CD4-positive, alpha-beta T cell (primary cell): Measurements from ENCODE around the gene PAMR1. TPM values are rescaled to one million over a fixed set of nuclear protein-coding genes. Genes with fewer than 3 reads are reported as not detected.

Experiments used
- ATAC-seq: fragments of 200-7000 bp; cut with Tn5 transposase; one replicate; pipeline ENCODE4 v1.10.0; 2022; ENCODE audit warnings: mild to moderate bottlenecking; ENCODE audit not compliant: poor library complexity
- CTCF ChIA-PET: fragments of 350-600 bp; sonication (Branson Sonifier 250); formaldehyde crosslinking; loops from one replicate; lab custom pipeline; 2021; ENCODE audit warnings: antibody characterized with exemption, inconsistent platforms; lab: Charles Lee
- POLR2A ChIA-PET: fragments of 350-600 bp; sonication (Branson Sonifier 250); formaldehyde crosslinking; loops from one replicate; lab custom pipeline; 2021; ENCODE audit warnings: antibody characterized with exemption, inconsistent platforms; lab: Charles Lee
- DNase-seq, 14 experiments: peaks; one replicate each; pipeline ENCODE4 v3.0.0-alpha.2; 2013 to 2020; ENCODE audit warnings: mixed read lengths in 2 of 14
- H3K27ac ChIP-seq, 2 donors: one replicate each; pipeline versions ENCODE4 v1.5.1 to v1.7.0; 2013; ENCODE audit warnings: low read length in 2 of 2, low read depth in 1 of 2, mild to moderate bottlenecking in 1 of 2
- H3K27me3 ChIP-seq, 2 experiments: 1 replicate in 1 of 2; 2 replicates in 1 of 2; pipeline versions ENCODE4 v1.6.1 to v1.7.0; 2013; ENCODE audit warnings: low read length in 2 of 2, control low read depth in 1 of 2, mild to moderate bottlenecking in 1 of 2, moderate library complexity in 1 of 2; ENCODE audit not compliant: insufficient read depth in 2 of 2, control insufficient read depth in 1 of 2
- H3K36me3 ChIP-seq: one replicate; pipeline ENCODE4 v1.6.1; 2013; ENCODE audit warnings: low read length, control low read depth; ENCODE audit not compliant: insufficient read depth
- H3K4me1 ChIP-seq: one replicate; pipeline ENCODE4 v1.6.1; 2013; ENCODE audit warnings: low read length, control low read depth; ENCODE audit not compliant: insufficient read depth
- H3K4me3 ChIP-seq: one replicate; pipeline ENCODE4 v1.5.1; 2013; ENCODE audit warnings: mild to moderate bottlenecking, low read length, moderate library complexity
- H3K9me3 ChIP-seq, 2 experiments: 1 replicate in 1 of 2; 2 replicates in 1 of 2; pipeline versions ENCODE4 v1.6.1 to v1.7.0; 2013; ENCODE audit warnings: low read length in 2 of 2, mild to moderate bottlenecking in 2 of 2, control low read depth in 1 of 2, moderate library complexity in 1 of 2; ENCODE audit not compliant: control insufficient read depth in 1 of 2, insufficient read depth in 1 of 2
- H3K27ac Mint-ChIP-seq: one replicate; pipeline ENCODE4 v1.8.0; 2020; ENCODE audit warnings: mixed read lengths
- H3K27me3 Mint-ChIP-seq: one replicate; pipeline ENCODE4 v1.8.0; 2021; ENCODE audit warnings: mixed read lengths
- H3K36me3 Mint-ChIP-seq: one replicate; pipeline ENCODE4 v1.8.0; 2021; ENCODE audit warnings: low read depth, mixed read lengths
- H3K4me1 Mint-ChIP-seq: one replicate; pipeline ENCODE4 v1.8.0; 2021; ENCODE audit warnings: low read depth, mixed read lengths
- H3K4me3 Mint-ChIP-seq: one replicate; pipeline ENCODE4 v1.8.0; 2020; ENCODE audit warnings: mild to moderate bottlenecking, mixed read lengths
- H3K9me3 Mint-ChIP-seq: one replicate; pipeline ENCODE4 v1.8.0; 2020; ENCODE audit warnings: mixed read lengths
- intact Hi-C, 2 experiments: fragments of 100-400 bp; cut with DNase I in 1 of 2; cut with micrococcal nuclease in 1 of 2; formaldehyde crosslinking; loops; one replicate each; pipeline versions ENCODE4 v1.15.1 to v1.9.0; 2023 to 2025; cut with DNase I, micrococcal nuclease
- total RNA-seq, 174 experiments: library from RNA in 2 of 174; stranded (reverse) in 2 of 174; gene quantifications; one replicate each; pipeline ENCODE4 v1.2.3 and lab custom pipeline; 2021 to 2026
- TF ChIP-seq, protein P1 (sequence below): fragments of 200-600 bp; IDR thresholded peaks from one replicate; pipeline ENCODE4 v1.8.0; 2022; ENCODE audit warnings: antibody characterized with exemption, mild to moderate bottlenecking

Gene PAMR1
- total RNA-seq, 2 experiments from 2014 or later = not detected

DNA sequence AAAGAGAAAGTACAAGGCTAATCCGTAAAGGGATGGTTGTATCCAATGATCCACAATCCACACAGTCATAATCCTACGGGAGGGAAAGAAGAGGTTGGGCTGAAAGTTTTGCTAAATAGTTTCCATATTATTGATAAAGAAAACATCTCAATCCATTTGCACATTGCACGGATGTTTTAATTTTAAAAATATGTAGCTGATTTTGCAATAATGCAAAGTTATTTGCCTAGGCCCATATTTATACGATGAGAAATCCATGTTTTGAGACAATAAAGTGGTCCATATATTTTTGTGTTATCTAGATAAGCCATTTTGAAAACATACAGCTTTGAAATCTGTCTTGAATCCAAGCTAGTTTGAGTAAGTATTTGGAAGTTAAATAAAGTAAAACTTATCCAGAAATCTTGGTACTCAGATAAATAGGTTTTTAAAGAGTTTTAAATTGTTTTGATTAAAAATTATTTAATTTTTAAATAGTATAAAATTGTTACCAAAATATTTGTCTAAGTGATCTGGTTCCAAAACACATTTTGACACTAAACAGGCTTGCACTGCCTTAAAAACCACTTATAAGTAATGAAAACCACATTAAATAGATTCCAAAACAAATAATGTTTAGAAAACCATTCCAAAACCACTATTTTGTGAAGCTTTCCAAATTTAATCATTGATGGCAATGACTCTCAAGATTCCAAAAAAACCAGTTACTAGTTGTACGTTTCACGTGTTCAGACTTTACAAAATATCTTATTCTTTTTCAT lies 38.2 kb upstream of the PAMR1 start:
- Histone ChIP-seq H3K4me3 (no peak overlapping the region), H3K9me3 (no peaks in the 10 kb centered on the region), H3K27me3 (peaks cover 2 to 22% of the 10 kb centered on the region in 2 experiments), H3K4me1 (no peaks in the 10 kb centered on the region), H3K36me3 (no peaks in the 10 kb centered on the region), H3K27ac (no peak overlapping the region)
- no peak for ATAC-seq
- no peak for DNase-seq
- H3K27me3 Mint-ChIP-seq = peaks cover 60% of the 10 kb centered on the region
- H3K36me3 Mint-ChIP-seq = no peaks in the 10 kb centered on the region
- CTCF ChIA-PET = no interaction called here
- no peak overlapping the region for H3K27ac Mint-ChIP-seq
- POLR2A ChIA-PET = no interaction called here
- TF ChIP-seq, protein P1, sequence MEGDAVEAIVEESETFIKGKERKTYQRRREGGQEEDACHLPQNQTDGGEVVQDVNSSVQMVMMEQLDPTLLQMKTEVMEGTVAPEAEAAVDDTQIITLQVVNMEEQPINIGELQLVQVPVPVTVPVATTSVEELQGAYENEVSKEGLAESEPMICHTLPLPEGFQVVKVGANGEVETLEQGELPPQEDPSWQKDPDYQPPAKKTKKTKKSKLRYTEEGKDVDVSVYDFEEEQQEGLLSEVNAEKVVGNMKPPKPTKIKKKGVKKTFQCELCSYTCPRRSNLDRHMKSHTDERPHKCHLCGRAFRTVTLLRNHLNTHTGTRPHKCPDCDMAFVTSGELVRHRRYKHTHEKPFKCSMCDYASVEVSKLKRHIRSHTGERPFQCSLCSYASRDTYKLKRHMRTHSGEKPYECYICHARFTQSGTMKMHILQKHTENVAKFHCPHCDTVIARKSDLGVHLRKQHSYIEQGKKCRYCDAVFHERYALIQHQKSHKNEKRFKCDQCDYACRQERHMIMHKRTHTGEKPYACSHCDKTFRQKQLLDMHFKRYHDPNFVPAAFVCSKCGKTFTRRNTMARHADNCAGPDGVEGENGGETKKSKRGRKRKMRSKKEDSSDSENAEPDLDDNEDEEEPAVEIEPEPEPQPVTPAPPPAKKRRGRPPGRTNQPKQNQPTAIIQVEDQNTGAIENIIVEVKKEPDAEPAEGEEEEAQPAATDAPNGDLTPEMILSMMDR = no peak
- intact Hi-C loops = no loop called here
- no peak overlapping the region for H3K4me3 Mint-ChIP-seq
- H3K4me1 Mint-ChIP-seq = no peaks in the 10 kb centered on the region
- peaks cover 3% of the 10 kb centered on the region for H3K9me3 Mint-ChIP-seq

DNA sequence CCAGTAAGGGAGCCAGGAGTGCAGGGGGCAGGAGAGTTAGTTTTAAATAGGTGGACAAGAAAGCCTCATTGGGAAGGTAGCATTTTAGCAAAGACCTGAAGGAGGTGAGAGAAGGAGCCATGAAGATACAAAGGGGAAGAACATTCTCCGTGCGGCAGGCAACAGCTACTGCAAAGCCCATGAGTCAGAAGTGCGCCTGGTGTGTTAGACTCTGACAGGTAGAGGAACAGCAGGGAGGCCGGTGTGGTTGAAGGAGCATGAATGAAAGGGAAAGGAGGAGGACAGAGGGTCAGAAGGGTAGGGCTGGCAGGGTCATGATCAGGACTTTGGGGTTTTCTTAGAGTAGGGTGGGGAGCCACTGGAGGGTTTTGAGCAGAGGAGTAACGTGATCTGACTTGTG lies 34.5 kb upstream of the PAMR1 start:
- ChIA-PET POLR2A (no interaction called here), CTCF (no interaction called here)
- H3K4me1 Mint-ChIP-seq = no peaks in the 10 kb centered on the region
- intact Hi-C loops = no loop called here
- H3K9me3 ChIP-seq = no peaks in the 10 kb centered on the region
- no peak overlapping the region for H3K4me3 ChIP-seq
- H3K4me3 Mint-ChIP-seq = no peak overlapping the region
- H3K4me1 ChIP-seq = no peaks in the 10 kb centered on the region
- no peaks in the 10 kb centered on the region for H3K36me3 ChIP-seq
- H3K27ac Mint-ChIP-seq = no peak overlapping the region
- H3K27me3 ChIP-seq = peaks cover 5 to 16% of the 10 kb centered on the region in 2 experiments
- no peak for ATAC-seq
- TF ChIP-seq, protein P1 = no peak
- peaks cover 62% of the 10 kb centered on the region for H3K27me3 Mint-ChIP-seq
- H3K36me3 Mint-ChIP-seq = no peaks in the 10 kb centered on the region
- no peaks in the 10 kb centered on the region for H3K9me3 Mint-ChIP-seq
- H3K27ac ChIP-seq = no peak overlapping the region
- DNase-seq = no peak

- ChIA-PET CTCF (no interaction called here), POLR2A (no interaction called here)
- peaks cover 71% of the 10 kb centered on the region for H3K27me3 Mint-ChIP-seq
- H3K4me1 ChIP-seq = no peaks in the 10 kb centered on the region
- no peaks in the 10 kb centered on the region for H3K9me3 Mint-ChIP-seq
- DNase-seq = no peak
- intact Hi-C loops = no loop called here
- no peak overlapping the region for H3K4me3 ChIP-seq
- H3K27ac Mint-ChIP-seq = no peak overlapping the region
- H3K4me3 Mint-ChIP-seq = no peak overlapping the region
- no peaks in the 10 kb centered on the region for H3K36me3 Mint-ChIP-seq
- H3K9me3 ChIP-seq = no peaks in the 10 kb centered on the region
- TF ChIP-seq, protein P1 = no peak
- no peaks in the 10 kb centered on the region for H3K4me1 Mint-ChIP-seq
- H3K27ac ChIP-seq = no peak overlapping the region
- ATAC-seq = no peak
- no peaks in the 10 kb centered on the region for H3K36me3 ChIP-seq
- peaks cover 9 to 25% of the 10 kb centered on the region in 2 experiments for H3K27me3 ChIP-seq
These were observed 33.1 kb upstream of the PAMR1 start for GRCh38 chr11:35558513-35558912.
